Hematopoietic multipotent progenitor cell treated with erythropoietin and hydrocortisone succinate and interleukin-3 and kit ligand, for 8 days (in vitro differentiated cells): ENCODE results near the gene PARP15.

Source experiments
- DNase-seq: peaks from one replicate; pipeline ENCODE4 v3.0.0-alpha.2; 2015

The PARP15 gene

DNA sequence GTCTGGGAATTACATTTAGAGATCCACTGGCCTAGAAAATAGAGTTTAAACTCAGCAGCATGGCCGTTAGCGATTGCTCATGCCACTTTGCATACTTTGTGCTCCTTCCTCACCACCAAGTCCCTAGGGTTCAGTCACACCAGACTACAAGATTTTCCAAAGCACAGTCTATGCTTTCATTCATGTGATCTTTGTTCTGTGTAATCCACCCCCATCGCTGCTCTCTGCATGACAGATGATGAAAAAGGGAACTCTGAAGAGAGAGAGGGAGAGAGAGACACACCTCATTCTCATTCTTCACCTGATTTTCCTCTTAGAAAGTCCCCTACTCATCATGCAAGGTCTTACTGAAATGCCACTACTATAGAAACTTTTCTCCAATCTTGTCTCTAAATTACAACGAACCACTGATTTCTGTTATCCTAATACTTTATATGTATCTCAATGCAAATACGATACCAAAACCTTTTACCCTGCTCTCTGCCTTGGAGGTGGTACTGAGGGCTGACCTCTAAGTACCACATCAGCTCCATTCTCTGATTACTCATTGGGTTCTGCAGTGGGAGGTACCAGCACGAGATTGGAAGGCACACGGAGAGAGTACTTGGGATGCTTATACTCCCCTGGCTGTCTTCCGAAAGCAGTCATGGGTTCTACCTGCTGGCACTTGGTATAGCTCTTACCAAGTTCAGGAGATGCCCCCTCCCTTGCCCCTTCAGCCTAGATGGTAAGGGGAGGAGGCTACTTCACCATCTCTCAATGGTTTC lies 1.1 kb upstream of the PARP15 start:
- DNase-seq, result no peak

DNA sequence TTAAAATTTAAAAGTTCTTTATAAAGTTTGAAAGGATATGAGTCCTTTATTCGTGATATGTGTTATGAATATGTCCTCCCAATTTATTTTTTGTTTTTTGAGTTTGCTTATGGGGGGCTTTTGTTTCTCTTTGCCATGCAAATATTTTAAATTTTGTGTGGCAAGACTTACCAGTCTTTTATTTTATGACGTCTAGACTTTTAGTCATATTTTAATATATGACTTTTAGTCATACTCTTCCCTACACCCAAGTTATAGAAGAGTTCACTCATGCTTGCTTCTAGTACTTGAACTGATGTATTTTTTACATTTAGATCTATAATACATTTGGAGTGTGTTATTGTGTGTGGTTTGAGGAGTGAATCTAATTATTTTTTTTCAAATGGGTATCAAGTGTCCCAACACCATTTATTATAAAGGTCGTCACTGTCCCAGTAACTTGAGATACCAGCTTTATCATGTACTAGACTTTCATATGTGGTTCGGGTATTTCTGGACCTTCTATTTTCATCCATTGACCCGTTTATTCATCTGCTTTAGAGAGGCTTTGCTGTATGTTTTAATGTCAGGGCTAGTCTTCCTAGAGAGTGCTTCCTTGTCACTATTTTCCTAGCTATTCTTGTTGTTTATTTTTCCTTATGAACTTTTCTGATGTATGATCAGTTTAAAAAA lies 755 bp downstream of the PARP15 start:
- peak; percentile 46 for DNase-seq

DNA sequence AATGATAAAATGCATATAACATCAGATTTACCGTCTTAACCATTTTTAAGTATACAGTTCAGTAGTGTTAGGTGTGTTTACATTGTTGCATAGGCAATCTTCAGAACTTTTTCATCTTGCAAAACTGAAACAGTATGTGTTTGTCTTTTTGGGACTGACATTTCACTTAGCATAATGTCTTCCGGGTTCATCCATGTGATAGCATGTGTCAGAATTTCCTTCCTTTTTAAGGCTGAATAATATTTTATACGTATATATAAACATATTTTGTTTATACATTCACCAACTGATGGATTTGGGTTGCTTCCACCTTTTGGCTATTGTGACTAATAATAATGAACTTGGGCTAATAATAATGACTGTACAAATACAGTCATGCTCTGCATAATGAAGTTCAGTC lies 3.0 kb downstream of the PARP15 start:
- DNase-seq, result no peak

DNA sequence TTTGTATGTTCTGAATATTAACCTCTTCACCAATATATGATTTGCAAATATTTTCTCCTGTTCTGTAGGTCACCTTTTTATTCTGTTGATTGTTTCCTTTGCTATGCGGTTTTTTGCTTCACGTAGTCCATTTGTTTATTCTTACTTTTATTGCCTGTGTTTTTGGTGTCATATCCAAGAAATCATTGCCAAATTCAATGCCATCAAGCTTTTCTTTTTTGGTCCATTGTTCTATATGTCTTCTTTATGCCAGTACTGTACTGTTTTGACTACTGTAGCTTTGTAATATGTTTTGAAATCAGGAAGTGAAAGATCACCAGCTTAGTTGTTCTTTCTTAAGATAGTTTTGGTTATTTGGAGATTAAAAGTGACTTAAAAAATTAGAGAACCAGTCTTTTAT lies 4.2 kb downstream of the PARP15 start:
- no peak for DNase-seq

DNA sequence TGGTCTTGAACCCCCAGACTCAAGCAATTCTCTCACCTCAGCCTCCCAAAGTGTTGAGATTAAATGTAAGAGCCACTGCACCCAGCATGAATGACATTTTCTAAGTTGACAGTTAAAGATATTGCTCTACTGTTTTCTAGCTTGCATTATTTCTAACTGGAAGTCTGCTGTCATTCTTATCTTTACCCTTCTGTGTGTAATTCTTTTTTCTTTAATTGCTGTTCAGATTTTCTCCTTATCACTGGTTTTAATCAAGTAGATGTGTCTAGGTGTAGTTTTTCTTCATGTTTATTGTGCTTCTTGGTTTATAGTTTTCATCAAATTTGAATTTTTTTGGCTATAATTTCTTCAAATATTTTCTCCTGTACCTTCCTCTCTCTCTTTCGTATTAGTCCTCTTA lies 4.9 kb downstream of the PARP15 start:
- no peak for DNase-seq

DNA sequence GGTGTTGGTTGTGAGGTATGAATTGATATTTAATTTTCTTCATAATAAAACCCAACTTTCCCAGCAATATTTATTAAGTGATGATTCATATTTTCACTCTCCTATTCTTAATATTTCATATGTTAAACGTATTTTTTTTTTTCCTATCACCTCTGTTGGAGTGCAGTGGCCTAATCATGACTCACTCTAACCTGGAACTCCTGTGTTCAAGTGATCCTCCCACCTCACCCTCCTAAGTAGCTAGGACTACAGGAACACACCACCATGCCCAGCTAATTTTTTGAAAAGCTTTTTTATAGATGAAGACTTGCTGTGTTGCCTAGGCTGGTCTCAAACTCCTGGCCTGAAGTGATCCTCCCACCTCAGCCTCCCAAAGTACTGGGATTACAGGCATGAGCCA lies 8.6 kb downstream of the PARP15 start:
- no peak for DNase-seq

DNA sequence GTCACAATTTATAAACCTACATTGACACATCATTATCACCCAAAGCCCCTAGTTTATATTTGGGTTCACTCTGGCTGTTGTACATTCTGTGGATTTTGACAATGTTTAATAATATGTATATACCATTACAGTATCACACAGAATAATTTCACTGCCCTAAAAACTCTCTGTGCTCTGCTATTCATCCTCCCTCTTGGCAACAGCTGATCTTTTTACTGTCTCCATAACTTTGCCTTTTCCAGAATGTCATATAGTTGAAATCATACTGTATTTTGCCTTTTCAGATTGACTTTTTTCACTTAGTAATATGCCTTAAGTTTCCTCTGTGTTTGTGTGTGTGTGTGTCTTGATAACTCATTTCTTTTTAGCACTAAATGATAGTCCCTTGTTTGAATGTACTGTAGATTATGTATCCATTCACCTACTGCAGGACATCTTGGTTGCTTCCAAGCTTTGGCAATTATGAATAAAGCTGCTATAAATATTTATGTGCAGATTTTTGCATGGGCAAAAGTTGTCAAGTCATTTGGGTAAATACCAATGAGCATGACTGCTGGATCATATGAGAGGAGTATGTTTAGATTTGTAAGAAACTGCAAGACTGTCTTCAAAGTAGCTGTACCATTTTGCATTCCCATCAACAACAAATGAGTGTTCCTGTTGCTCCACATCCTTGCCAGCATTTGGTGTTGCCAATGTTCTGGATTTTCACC lies 9.5 kb downstream of the PARP15 start:
- no peak for DNase-seq

DNA sequence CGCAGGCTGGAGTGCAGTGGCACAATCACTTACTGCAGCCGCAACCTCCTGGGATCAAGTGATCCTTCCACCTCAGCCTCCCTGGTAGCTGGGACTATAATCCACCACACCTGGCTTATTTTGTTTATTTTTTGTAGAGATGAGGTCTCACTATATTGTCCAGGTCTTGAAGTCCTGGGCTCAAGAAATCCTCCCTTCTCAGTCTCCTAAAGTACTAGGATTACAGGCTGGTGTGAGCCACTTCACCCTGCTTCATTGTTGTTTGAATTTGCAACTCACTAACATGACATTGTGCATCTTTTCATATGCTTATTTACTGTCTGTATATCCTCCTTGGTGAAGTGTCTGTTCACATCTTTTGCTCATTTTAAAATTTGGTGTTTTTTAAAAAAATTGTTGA lies 10.1 kb downstream of the PARP15 start:
- no peak for DNase-seq

DNA sequence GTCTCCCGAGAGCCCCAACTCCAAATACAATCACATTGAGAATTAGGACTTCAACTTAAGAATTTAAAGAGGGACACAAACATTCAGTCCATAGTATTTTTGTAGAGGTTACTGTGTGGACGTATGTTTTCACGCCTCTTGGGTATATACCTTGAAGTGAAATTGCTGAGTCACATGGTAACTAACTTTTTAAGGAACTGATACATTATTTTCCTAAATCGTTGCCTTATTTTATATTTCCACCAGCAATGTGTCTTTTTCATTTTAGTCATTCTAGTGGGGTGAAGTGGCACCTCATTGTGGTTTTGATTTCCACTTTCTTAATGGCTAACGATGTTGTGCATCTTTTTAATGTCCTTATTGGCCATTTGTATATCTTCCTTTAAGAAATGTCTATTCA lies 11.8 kb downstream of the PARP15 start:
- DNase-seq, result no peak

DNA sequence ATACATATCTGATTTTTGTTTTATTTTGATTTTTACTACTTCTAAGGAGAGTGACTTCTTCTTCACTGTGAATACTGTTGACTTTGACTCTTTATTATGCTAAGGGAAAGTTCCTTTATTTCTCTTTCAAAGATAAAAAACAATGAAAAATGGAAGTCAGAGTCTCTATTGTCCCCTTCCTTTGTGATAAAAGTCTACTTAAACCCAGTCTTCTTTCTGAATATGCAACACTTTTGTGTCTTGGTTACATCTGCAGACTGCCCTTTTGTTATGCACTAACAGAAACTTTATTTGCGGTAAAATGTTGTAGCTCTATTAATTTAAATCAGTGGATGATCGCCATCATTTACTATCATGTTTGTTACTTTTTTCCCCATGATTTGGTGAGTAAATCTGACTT lies 13.2 kb downstream of the PARP15 start:
- no peak for DNase-seq

DNA sequence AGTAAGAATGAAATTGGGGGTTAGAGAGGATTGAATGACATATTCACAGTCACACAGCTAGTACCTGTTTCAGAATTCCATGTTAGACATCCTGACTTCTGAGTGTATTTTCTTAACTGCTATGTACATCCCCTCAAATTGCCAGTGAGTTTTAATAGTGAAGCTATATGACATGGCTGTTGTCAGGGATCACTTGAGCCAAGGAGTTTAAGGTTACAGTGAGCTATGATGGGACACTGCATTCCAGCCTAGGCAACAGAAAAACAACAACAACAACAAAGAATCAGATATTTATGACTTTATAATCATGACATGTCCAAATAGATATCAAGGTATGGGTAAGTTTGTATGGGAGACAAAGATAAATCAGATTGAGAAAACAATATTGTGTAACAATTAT lies 16.6 kb downstream of the PARP15 start:
- no peak for DNase-seq

DNA sequence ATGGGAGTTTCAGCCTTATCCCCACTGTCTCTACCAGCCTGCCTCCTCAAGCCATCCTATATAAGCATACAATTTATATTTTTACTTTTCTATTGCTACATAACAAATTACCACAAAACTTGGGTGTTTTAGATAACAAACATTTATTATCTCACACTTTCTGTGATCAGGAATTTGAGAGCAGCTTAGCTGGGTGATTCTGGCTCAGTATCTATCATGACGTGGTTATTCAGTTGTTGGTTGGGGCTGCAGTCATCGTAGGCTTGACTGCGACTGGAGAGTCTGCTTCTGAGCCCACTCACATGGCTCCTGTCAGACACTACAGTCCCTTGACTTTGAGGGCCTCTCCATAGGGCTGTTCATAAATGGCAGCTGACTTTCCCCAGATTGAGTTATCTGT lies 20.7 kb downstream of the PARP15 start:
- peak; percentile 72 for DNase-seq

DNA sequence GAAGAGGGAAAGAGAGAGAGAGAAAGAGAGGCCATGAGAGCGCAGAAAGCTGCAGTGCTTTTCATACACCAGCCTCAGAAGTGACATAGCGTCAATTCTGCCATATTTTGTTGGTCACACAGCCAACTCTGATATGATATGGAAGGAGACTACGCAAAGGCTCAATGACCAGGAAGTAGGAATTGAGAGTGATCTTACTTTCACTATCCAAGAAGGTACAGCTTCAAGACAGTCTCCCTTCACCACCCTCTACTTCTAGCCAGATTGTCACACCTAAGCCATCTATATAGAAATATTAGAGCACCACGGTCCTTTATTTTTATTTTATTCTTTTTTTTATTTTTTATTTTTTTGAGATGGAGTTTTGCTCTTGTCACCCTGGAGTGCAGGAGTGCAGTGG lies 21.1 kb downstream of the PARP15 start:
- peak; percentile 40 for DNase-seq

DNA sequence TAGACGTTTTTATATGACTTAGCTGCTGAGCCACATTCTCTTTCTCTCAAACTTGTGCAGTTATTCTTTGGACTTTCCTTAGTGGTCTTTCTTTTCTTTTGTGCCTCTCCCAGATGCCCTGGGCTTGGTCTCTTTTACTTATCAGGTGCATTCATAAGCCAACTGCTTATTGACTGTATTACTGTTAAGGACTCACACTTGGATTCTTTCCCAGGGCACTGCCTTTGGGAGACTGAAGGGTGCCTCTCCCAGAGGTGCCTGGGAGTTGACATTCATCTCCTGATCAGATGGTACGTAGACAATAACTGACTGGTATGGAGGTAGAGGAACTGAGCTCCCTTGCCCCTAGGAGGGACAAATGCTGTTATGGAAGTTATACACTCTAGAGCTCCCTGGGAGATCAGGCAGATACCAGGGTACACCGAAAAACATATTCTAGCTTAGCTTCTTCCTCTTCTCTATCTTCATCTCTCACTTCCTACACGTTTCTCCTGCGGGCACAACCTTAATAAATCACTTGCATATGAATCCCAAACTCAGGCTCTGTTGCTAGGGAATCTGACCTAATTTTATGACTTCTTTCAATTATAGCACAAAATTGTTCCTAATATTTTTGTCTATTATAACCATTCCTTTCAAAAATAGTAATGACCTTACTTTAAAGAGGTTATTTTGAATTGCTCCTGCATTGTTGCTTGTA lies 24.7 kb downstream of the PARP15 start:
- peak; percentile 84 for DNase-seq

DNA sequence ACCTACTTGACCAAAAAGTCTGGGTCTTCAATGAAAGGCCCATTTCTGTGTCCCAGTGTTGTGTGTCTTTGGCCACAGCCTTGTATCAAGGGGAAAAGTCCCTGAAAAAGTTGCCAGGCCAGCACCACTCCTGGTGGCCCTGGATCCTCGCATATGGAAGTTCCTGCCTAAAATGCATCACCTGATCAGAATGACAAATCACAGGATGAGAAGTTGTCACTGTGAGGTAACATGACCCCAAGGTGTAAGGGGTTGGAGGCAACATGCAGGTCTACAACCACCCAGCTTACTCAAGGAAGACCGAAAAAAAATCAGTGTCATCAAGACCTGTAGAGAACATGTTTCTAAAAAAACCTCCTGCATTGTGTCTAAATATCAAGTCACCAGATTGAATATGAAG lies 25.6 kb downstream of the PARP15 start:
- DNase-seq, result no peak

DNA sequence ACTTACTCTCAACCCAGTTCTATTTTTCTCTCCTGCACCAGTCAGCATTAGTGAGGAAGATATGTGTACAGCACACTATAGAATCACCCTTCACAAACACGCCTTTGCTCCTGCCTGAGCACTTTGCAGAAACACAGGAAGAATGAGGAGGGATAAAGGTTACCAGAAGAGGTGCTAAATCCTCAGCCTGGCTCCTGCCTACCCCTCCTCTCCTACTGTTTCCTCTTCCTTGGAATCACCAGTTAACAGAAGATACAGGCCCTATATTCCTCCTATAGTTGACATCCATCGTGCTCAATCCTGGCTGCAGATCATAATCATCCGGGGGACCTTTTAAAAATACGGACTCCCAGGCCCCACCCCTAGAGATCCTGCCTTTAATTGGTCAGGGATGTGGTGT lies 28.9 kb downstream of the PARP15 start:
- no peak for DNase-seq

DNA sequence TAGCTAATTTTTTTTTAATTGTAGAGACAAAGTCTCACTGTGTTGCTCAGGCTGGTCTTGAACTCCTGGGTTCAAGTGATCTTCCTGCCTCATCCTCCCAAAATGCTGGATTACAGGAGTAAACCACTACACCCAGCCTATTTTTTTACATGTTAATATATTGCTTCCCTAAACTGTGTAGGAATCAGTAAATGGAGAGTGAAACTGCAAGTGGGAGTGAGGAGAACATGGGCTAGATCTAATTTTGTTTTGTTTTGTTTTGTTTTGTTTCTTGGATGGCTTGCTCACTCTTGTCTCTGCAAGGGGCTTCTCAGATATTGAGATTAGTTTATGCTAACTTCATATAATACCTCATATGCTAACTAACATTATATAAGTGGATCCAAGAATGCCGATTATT lies 31.5 kb downstream of the PARP15 start:
- DNase-seq, result no peak

DNA sequence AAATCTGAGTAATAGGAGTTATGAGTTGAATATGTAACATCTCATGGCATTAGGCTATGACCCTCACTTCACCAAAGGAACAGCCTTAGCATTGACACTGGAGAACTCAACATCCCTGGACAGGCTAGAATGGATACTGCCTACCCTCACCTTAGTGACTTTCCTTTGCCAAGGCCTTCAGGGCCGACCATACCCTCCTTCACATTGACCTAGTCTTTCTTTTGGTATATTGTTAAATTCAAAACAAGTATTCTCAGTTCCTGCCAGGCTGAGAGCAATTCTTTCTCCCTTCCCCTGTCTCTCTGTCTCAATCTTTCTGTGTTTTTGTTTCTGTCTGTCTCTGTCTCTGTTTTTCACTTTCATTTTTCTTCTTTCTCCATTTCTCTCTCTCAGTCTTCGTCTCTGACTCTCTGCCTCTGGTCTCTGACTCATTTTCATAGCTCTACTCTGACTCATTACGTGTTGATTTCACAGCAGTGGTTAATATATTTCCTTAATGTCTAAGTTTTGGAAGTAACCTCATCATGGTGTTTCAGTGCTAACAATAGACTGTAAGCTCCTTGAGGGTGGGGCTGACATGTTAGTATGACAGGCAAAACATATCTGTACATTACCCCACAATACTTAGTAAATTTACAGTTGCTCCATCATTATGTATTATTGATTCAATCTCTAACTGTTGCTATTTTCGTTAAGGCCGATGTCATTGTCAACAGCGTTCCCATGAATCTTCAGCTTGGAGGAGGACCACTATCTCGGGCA lies 32.5 kb downstream of the PARP15 start:
- no peak for DNase-seq

DNA sequence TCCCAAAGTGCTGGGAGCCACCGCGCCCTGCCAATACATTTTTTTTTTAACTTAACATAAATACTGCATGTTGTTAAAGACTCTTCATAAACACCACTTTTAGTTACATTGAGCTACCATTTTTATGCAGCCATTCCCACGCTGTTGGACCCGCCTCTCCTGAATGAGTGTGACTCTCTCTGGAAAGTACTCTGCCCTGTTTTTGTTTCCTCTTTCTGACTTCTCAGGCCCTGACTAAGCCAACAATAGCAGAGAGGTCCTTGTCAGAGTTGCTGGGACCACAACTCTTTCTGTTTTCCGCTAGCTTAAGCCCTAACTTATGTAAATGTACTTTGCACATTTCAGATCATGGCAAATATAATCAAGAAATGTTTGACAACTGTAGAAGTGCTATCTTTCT lies 35.2 kb downstream of the PARP15 start:
- no peak for DNase-seq

DNA sequence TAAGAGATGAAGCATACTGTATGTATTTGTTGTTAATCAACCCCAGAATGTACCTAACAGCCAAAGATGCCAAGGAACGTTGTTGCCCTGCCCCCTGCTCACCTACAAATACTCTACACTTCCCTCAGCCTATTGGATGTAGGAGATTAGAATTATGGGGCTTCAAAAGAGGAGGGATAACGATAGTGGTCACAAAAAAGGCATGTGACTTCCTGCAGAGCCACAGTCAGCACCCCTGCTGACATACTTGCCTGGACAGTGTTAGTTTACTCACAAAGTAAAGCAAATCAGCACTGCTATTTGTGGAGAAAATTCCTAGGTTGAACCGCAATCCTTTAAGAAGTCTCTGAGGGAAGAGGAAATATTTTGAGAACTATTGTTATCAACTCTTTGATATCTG lies 37.9 kb downstream of the PARP15 start:
- no peak for DNase-seq

DNA sequence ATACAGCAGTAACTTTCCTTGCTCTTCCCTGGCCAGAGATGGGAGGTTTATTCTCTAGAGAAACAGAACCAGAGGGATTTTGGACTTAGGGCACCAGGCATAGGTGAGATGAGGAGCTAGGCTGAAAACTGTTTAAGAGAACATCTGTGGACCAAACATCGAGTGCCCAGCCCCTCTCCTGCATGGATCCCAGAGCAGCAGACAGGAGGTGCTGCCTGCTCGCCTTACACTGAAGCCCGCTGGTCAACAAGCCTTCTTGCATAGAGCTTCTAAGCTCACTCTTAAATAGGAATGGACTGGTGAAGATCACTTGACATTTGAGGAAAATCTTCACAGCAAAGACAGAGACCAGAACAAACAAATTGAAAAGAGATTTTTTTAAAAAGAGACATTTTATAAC lies 41.2 kb downstream of the PARP15 start:
- no peak for DNase-seq

DNA sequence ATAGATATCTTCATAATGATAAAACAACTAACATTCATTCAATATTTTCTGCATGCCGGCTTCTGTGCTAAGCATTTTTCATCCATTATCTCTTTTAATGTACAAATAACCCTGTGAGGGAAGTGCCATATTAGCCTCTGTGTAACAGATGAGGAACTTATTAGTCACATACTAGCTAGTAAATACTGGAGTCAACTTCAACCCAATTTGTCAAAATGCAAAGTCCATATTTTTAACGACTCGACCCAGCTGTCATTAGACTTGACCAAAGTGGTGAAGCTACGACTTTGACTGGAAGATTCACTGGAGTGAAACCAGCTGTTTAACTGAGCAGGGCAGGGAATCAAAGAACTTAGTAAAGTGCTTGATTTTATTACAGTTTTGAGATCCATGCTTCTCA lies 41.6 kb downstream of the PARP15 start:
- DNase-seq, result no peak

DNA sequence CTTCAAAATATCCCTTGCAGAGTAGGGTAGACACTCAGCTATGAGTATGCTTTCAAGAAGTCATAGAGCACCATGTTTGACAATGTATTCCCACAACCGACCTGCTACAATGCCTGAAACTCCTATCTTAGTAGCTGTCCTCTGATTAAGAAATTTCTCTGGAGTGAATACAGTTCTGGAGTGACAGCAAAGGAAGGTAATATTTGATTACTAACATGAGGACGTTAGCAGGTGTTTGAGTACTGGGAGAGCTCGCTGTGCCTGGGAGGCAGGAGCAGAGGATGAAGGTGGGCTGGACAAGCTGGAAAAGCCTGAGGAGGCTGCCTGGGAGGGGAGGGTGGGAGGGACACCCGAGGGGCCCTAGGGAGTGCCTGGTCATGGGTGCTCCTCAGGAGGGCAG lies 42.9 kb downstream of the PARP15 start:
- DNase-seq, result no peak
